GM19397 (cell line): ENCODE results near the gene PRCC.

Experiments
- ATAC-seq: cut with Tn5 transposase; IDR thresholded peaks from one replicate; pipeline ENCODE4 v1.9.1; 2021; ENCODE audit warnings: mild to moderate bottlenecking, moderate library complexity; ENCODE audit not compliant: unreplicated experiment

The PRCC gene

GRCh38 chr1:156795374-156795733, 28.0 kb downstream of the PRCC start:
- ATAC-seq = no peak

- no peak for ATAC-seq
These were observed 28.5 kb downstream of the PRCC start for GRCh38 chr1:156795787-156796186.

- no peak for ATAC-seq
These were observed 29.2 kb downstream of the PRCC start for GRCh38 chr1:156796340-156797097.

- ATAC-seq = no peak
These were observed 30.0 kb downstream of the PRCC start for GRCh38 chr1:156797212-156797871.

- no peak for ATAC-seq
These were observed 34.2 kb downstream of the PRCC start for GRCh38 chr1:156801409-156802121.

- no peak for ATAC-seq
These were observed 35.1 kb downstream of the PRCC start for GRCh38 chr1:156802421-156802935.

- ATAC-seq = no peak
These were observed 35.9 kb downstream of the PRCC start for GRCh38 chr1:156803086-156803851.

GRCh38 chr1:156804026-156804425, 36.7 kb downstream of the PRCC start:
- no peak for ATAC-seq

- no peak for ATAC-seq
These were observed 37.4 kb downstream of the PRCC start for GRCh38 chr1:156804572-156805243.

- no peak for ATAC-seq
These were observed 38.6 kb downstream of the PRCC start for GRCh38 chr1:156805766-156806511.

- ATAC-seq = no peak
These were observed 39.4 kb downstream of the PRCC start for GRCh38 chr1:156806512-156807440.

GRCh38 chr1:156807627-156808026, 40.3 kb downstream of the PRCC start:
- no peak for ATAC-seq

GRCh38 chr1:156808186-156809030, 41.1 kb downstream of the PRCC start:
- no peak for ATAC-seq

- no peak for ATAC-seq
These were observed 41.9 kb downstream of the PRCC start for GRCh38 chr1:156809281-156809680.

- no peak for ATAC-seq
These were observed 42.5 kb downstream of the PRCC start for GRCh38 chr1:156809711-156810366.

GRCh38 chr1:156811168-156811567, 43.8 kb downstream of the PRCC start:
- ATAC-seq = no peak

- no peak for ATAC-seq
These were observed 45.1 kb downstream of the PRCC start for GRCh38 chr1:156812293-156812990.
